Activated CD4-positive, alpha-beta memory T cell treated with anti-CD3 and anti-CD28 coated beads for 36 hours (primary cell): ENCODE data around the gene PLXND1. TPM values are rescaled to one million over a fixed set of nuclear protein-coding genes. Genes with fewer than 3 reads are reported as not detected.

Experiments
- CTCF ChIA-PET: fragments of 350-600 bp; sonication (Branson Sonifier 250); formaldehyde crosslinking; loops from one replicate; lab custom pipeline; 2021; ENCODE audit warnings: antibody characterized with exemption, inconsistent platforms; lab: Charles Lee
- POLR2A ChIA-PET: fragments of 350-600 bp; sonication (Branson Sonifier 250); formaldehyde crosslinking; loops from one replicate; lab custom pipeline; 2021; ENCODE audit warnings: antibody characterized with exemption; lab: Charles Lee
- DNase-seq: peaks from one replicate; pipeline ENCODE4 v3.0.0-alpha.2; 2020
- H3K27ac Mint-ChIP-seq: one replicate; pipeline ENCODE4 v1.8.0; 2021; ENCODE audit warnings: mixed read lengths
- H3K27me3 Mint-ChIP-seq: one replicate; pipeline ENCODE4 v1.8.0; 2021; ENCODE audit warnings: mixed read lengths
- H3K36me3 Mint-ChIP-seq: one replicate; pipeline ENCODE4 v1.8.0; 2021; ENCODE audit warnings: mixed read lengths
- H3K4me1 Mint-ChIP-seq: one replicate; pipeline ENCODE4 v1.8.0; 2021; ENCODE audit warnings: low read depth, mixed read lengths
- H3K4me3 Mint-ChIP-seq: one replicate; pipeline ENCODE4 v1.8.0; 2021; ENCODE audit warnings: mild to moderate bottlenecking, mixed read lengths
- H3K9me3 Mint-ChIP-seq: one replicate; pipeline ENCODE4 v1.8.0; 2021; ENCODE audit warnings: mixed read lengths
- intact Hi-C: fragments of 100-400 bp; cut with micrococcal nuclease; formaldehyde crosslinking; loops from one replicate; pipeline ENCODE4 v1.15.1; 2023
- total RNA-seq, 2 experiments: library from RNA; stranded (reverse); gene quantifications; one replicate each; pipeline ENCODE4 v1.2.3, GENCODE V29; 2021

PLXND1 gene
- total RNA-seq, 2 experiments from 2014 or later = 7.2 to 8.6 TPM

- H3K4me3 Mint-ChIP-seq = no peak overlapping the region
- H3K36me3 Mint-ChIP-seq = no peaks in the 10 kb centered on the region
- no peak overlapping the region for H3K27ac Mint-ChIP-seq
- H3K4me1 Mint-ChIP-seq = peaks cover 14% of the 10 kb centered on the region
- no peaks in the 10 kb centered on the region for H3K27me3 Mint-ChIP-seq
- ChIA-PET POLR2A (no interaction called here), CTCF (interaction anchor here (0.8 to 2.2 kb wide), 2 partner anchors 105 to 139 kb away, joined by 3 to 9 read pairs; no protein-coding TSS in a partner anchor)
- H3K9me3 Mint-ChIP-seq = no peaks in the 10 kb centered on the region
- intact Hi-C loops = loop anchor here (2.0 kb wide), 1 partner anchor 18 kb away; no protein-coding TSS in a partner anchor
- no peak for DNase-seq
These were observed 11.5 kb downstream of the PLXND1 start for GRCh38 chr3:129594907-129595390.

GRCh38 chr3:129594409-129594808 lies 12.1 kb downstream of the PLXND1 start:
- no peak for DNase-seq
- intact Hi-C loops = loop anchor here (2.0 kb wide), 1 partner anchor 18 kb away; no protein-coding TSS in a partner anchor
- no peaks in the 10 kb centered on the region for H3K36me3 Mint-ChIP-seq
- CTCF ChIA-PET = interaction anchor here (0.8 to 2.2 kb wide), 3 partner anchors 11 to 139 kb away, joined by 3 to 9 read pairs (median 4); no protein-coding TSS in a partner anchor
- no peaks in the 10 kb centered on the region for H3K27me3 Mint-ChIP-seq
- H3K4me1 Mint-ChIP-seq = peaks cover 14% of the 10 kb centered on the region
- H3K9me3 Mint-ChIP-seq = no peaks in the 10 kb centered on the region
- H3K27ac Mint-ChIP-seq = no peak overlapping the region
- no peak overlapping the region for H3K4me3 Mint-ChIP-seq
- POLR2A ChIA-PET = no interaction called here

GRCh38 chr3:129593595-129594339 lies 12.7 kb downstream of the PLXND1 start:
- Mint-ChIP-seq H3K9me3 (no peaks in the 10 kb centered on the region), H3K4me1 (peaks cover 14% of the 10 kb centered on the region), H3K27me3 (no peaks in the 10 kb centered on the region), H3K4me3 (no peak overlapping the region), H3K27ac (no peak overlapping the region), H3K36me3 (no peaks in the 10 kb centered on the region)
- POLR2A ChIA-PET = interaction anchor here (1.4 kb wide), 1 partner anchor 15 kb away, joined by 5 read pairs; no protein-coding TSS in a partner anchor
- peak; percentile 85 for DNase-seq
- CTCF ChIA-PET = interaction anchor here (0.8 to 2.2 kb wide), 3 partner anchors 12 to 138 kb away, joined by 3 to 9 read pairs (median 4); no protein-coding TSS in a partner anchor
- intact Hi-C loops = loop anchor here (2.0 kb wide), 1 partner anchor 17 kb away; no protein-coding TSS in a partner anchor

- no peak for DNase-seq
- H3K4me3 Mint-ChIP-seq = no peak overlapping the region
- no peaks in the 10 kb centered on the region for H3K9me3 Mint-ChIP-seq
- no peak overlapping the region for H3K27ac Mint-ChIP-seq
- H3K4me1 Mint-ChIP-seq = peaks cover 14% of the 10 kb centered on the region
- H3K36me3 Mint-ChIP-seq = no peaks in the 10 kb centered on the region
- no peaks in the 10 kb centered on the region for H3K27me3 Mint-ChIP-seq
- intact Hi-C loops = no loop called here
- ChIA-PET CTCF (interaction anchor here (2.2 kb wide), 1 partner anchor 103 kb away, joined by 9 read pairs; no protein-coding TSS in a partner anchor), POLR2A (interaction anchor here (1.4 kb wide), 1 partner anchor 14 kb away, joined by 5 read pairs; no protein-coding TSS in a partner anchor)
These were observed 13.3 kb downstream of the PLXND1 start for GRCh38 chr3:129593230-129593594.

GRCh38 chr3:129592381-129593131 lies 13.9 kb downstream of the PLXND1 start:
- no peak overlapping the region for H3K27ac Mint-ChIP-seq
- intact Hi-C loops = no loop called here
- ChIA-PET POLR2A (interaction anchor here (1.4 kb wide), 1 partner anchor 13 kb away, joined by 5 read pairs; no protein-coding TSS in a partner anchor), CTCF (interaction anchor here (2.2 kb wide), 1 partner anchor 102 kb away, joined by 9 read pairs; no protein-coding TSS in a partner anchor)
- H3K4me3 Mint-ChIP-seq = no peak overlapping the region
- no peaks in the 10 kb centered on the region for H3K36me3 Mint-ChIP-seq
- no peaks in the 10 kb centered on the region for H3K27me3 Mint-ChIP-seq
- H3K4me1 Mint-ChIP-seq = peaks cover 14% of the 10 kb centered on the region
- H3K9me3 Mint-ChIP-seq = no peaks in the 10 kb centered on the region
- no peak for DNase-seq

GRCh38 chr3:129591932-129592331 lies 14.5 kb downstream of the PLXND1 start:
- no peak overlapping the region for H3K27ac Mint-ChIP-seq

GRCh38 chr3:129590215-129590614 lies 16.3 kb downstream of the PLXND1 start:
- no peak for DNase-seq
- no peaks in the 10 kb centered on the region for H3K27me3 Mint-ChIP-seq
- intact Hi-C loops = no loop called here
- POLR2A ChIA-PET = no interaction called here
- CTCF ChIA-PET = no interaction called here
- H3K4me3 Mint-ChIP-seq = no peak overlapping the region
- H3K27ac Mint-ChIP-seq = no peak overlapping the region
- H3K4me1 Mint-ChIP-seq = peaks cover 14% of the 10 kb centered on the region
- no peaks in the 10 kb centered on the region for H3K36me3 Mint-ChIP-seq
- no peaks in the 10 kb centered on the region for H3K9me3 Mint-ChIP-seq

More at GRCh38 chr3:129591932-129592331, 14.5 kb downstream of the PLXND1 start:
- intact Hi-C loops = no loop called here
- no peaks in the 10 kb centered on the region for H3K27me3 Mint-ChIP-seq
- peaks cover 14% of the 10 kb centered on the region for H3K4me1 Mint-ChIP-seq
- ChIA-PET POLR2A (interaction anchor here (1.4 kb wide), 1 partner anchor 13 kb away, joined by 5 read pairs; no protein-coding TSS in a partner anchor), CTCF (no interaction called here)
- H3K4me3 Mint-ChIP-seq = no peak overlapping the region
- no peaks in the 10 kb centered on the region for H3K9me3 Mint-ChIP-seq
- no peaks in the 10 kb centered on the region for H3K36me3 Mint-ChIP-seq
- no peak for DNase-seq

- no peak for DNase-seq
- Mint-ChIP-seq H3K9me3 (no peaks in the 10 kb centered on the region), H3K27ac (no peak overlapping the region), H3K4me3 (no peak overlapping the region), H3K27me3 (no peaks in the 10 kb centered on the region), H3K36me3 (no peaks in the 10 kb centered on the region), H3K4me1 (no peaks in the 10 kb centered on the region)
- intact Hi-C loops = no loop called here
- POLR2A ChIA-PET = no interaction called here
- CTCF ChIA-PET = no interaction called here
These were observed 18.8 kb downstream of the PLXND1 start for GRCh38 chr3:129587566-129588210.

- CTCF ChIA-PET = no interaction called here
- POLR2A ChIA-PET = no interaction called here
- no peaks in the 10 kb centered on the region for H3K27me3 Mint-ChIP-seq
- H3K9me3 Mint-ChIP-seq = no peaks in the 10 kb centered on the region
- no peaks in the 10 kb centered on the region for H3K4me1 Mint-ChIP-seq
- no peaks in the 10 kb centered on the region for H3K36me3 Mint-ChIP-seq
- no peak for DNase-seq
- no peak overlapping the region for H3K4me3 Mint-ChIP-seq
- H3K27ac Mint-ChIP-seq = no peak overlapping the region
- intact Hi-C loops = no loop called here
These were observed 19.6 kb downstream of the PLXND1 start for GRCh38 chr3:129586746-129587430.

GRCh38 chr3:129585949-129586657 lies 20.4 kb downstream of the PLXND1 start:
- H3K27ac Mint-ChIP-seq = no peak overlapping the region
- CTCF ChIA-PET = no interaction called here
- no peaks in the 10 kb centered on the region for H3K9me3 Mint-ChIP-seq

GRCh38 chr3:129584631-129585030 lies 21.8 kb downstream of the PLXND1 start:
- intact Hi-C loops = no loop called here
- no peaks in the 10 kb centered on the region for H3K9me3 Mint-ChIP-seq
- DNase-seq = no peak
- ChIA-PET POLR2A (no interaction called here), CTCF (no interaction called here)
- no peaks in the 10 kb centered on the region for H3K4me1 Mint-ChIP-seq
- H3K36me3 Mint-ChIP-seq = no peaks in the 10 kb centered on the region
- H3K4me3 Mint-ChIP-seq = no peak overlapping the region
- no peak overlapping the region for H3K27ac Mint-ChIP-seq
- H3K27me3 Mint-ChIP-seq = no peaks in the 10 kb centered on the region

More at GRCh38 chr3:129585949-129586657, 20.4 kb downstream of the PLXND1 start:
- no peak overlapping the region for H3K4me3 Mint-ChIP-seq
- H3K36me3 Mint-ChIP-seq = no peaks in the 10 kb centered on the region
- intact Hi-C loops = no loop called here
- no peaks in the 10 kb centered on the region for H3K4me1 Mint-ChIP-seq
- no peaks in the 10 kb centered on the region for H3K27me3 Mint-ChIP-seq
- POLR2A ChIA-PET = no interaction called here
- DNase-seq = no peak
